ENCODE data around the gene ZFP57.
A peak's percentile ranks its signal among the peaks of the same experiment; 100 is the strongest.

ZFP57 gene

GRCh38 chr6:29724937-29725869, 44.3 kb upstream of the ZFP57 start:
- no peaks in the 10 kb centered on the region for H3K36me3 ChIP-seq (ENCODE audit: control insufficient read depth, insufficient read depth, low read length)
- no peak overlapping the region for H2AFZ ChIP-seq
- peak overlapping the region; percentile 5 for H3K4me3 ChIP-seq (ENCODE audit: low read depth, low read length)
- no peaks in the 10 kb centered on the region for H3K9me3 ChIP-seq (ENCODE audit: control insufficient read depth, low read length)
- H3K9ac ChIP-seq: no peak overlapping the region
- TF ChIP-seq, protein P1, sequence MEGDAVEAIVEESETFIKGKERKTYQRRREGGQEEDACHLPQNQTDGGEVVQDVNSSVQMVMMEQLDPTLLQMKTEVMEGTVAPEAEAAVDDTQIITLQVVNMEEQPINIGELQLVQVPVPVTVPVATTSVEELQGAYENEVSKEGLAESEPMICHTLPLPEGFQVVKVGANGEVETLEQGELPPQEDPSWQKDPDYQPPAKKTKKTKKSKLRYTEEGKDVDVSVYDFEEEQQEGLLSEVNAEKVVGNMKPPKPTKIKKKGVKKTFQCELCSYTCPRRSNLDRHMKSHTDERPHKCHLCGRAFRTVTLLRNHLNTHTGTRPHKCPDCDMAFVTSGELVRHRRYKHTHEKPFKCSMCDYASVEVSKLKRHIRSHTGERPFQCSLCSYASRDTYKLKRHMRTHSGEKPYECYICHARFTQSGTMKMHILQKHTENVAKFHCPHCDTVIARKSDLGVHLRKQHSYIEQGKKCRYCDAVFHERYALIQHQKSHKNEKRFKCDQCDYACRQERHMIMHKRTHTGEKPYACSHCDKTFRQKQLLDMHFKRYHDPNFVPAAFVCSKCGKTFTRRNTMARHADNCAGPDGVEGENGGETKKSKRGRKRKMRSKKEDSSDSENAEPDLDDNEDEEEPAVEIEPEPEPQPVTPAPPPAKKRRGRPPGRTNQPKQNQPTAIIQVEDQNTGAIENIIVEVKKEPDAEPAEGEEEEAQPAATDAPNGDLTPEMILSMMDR (IDR thresholded peaks at IDR 0.05): no peak
- H3K4me1 ChIP-seq: peaks cover 2% of the 10 kb centered on the region
- no peaks in the 10 kb centered on the region for H3K27me3 ChIP-seq (ENCODE audit: control insufficient read depth, insufficient read depth, low read length)
- H3K27ac ChIP-seq: no peak overlapping the region
- H3K4me2 ChIP-seq (ENCODE audit: low read length): peak overlapping the region; percentile 13
- H3K79me2 ChIP-seq: no peaks in the 10 kb centered on the region

DNA sequence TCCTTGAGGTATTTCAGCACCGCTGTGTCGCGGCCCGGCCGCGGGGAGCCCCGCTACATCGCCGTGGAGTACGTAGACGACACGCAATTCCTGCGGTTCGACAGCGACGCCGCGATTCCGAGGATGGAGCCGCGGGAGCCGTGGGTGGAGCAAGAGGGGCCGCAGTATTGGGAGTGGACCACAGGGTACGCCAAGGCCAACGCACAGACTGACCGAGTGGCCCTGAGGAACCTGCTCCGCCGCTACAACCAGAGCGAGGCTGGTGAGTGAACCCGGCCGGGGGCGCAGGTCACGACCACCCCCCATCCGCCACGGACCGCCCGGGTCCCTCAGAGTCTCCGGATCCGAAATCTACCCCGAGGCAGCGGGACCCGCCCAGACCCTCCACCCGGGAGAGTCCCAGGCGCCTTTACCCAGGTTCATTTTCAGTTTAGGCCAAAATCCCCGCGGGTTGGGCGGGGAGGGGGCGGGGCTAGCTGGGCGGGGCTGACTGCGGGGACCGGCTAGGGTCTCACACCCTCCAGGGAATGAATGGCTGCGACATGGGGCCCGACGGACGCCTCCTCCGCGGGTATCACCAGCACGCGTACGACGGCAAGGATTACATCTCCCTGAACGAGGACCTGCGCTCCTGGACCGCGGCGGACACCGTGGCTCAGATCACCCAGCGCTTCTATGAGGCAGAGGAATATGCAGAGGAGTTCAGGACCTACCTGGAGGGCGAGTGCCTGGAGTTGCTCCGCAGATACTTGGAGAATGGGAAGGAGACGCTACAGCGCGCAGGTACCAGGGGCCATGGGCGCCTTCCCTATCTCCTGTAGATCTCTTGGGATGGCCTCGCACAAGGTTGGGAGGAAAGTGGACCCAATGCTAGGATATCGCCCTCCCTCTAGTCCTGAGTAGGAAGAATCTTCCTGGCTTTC, 43.0 kb upstream of the ZFP57 start:
- Histone ChIP-seq H3K4me1 (peaks cover 2% of the 10 kb centered on the region), H3K4me2 (ENCODE audit: low read length) (peak overlapping the region; percentile 96), H3K9me3 (ENCODE audit: control insufficient read depth, low read length) (no peaks in the 10 kb centered on the region), H2AFZ (peak overlapping the region; percentile 100), H3K27me3 (ENCODE audit: control insufficient read depth, insufficient read depth, low read length) (no peaks in the 10 kb centered on the region), H3K36me3 (ENCODE audit: control insufficient read depth, insufficient read depth, low read length) (no peaks in the 10 kb centered on the region), H3K9ac (peak overlapping the region; percentile 17), H3K27ac (peak overlapping the region; percentile 80), H3K4me3 (ENCODE audit: low read depth, low read length) (peak overlapping the region; percentile 99), H3K79me2 (no peaks in the 10 kb centered on the region)
- TF ChIP-seq, protein P1 (IDR thresholded peaks at IDR 0.05): no peak

DNA sequence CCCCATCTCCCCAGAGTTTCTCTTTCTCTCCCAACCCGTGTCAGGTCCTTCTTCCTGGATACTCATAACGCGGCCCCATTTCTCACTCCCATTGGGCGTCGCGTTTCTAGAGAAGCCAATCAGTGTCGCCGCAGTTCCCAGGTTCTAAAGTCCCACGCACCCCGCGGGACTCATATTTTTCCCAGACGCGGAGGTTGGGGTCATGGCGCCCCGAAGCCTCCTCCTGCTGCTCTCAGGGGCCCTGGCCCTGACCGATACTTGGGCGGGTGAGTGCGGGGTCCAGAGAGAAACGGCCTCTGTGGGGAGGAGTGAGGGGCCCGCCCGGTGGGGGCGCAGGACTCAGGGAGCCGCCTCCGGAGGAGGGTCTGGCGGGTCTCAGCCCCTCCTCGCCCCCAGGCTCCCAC, 42.3 kb upstream of the ZFP57 start, which contains the start of gene HLA-F:
Gene HLA-F, plus strand, starts transcription at position 173 of the 404 bp plus-strand sequence. Its CDS starts 30 bp downstream, at position 203.
- H3K79me2 ChIP-seq: no peaks in the 10 kb centered on the region
- H3K4me3 ChIP-seq (ENCODE audit: low read depth, low read length): peak within 1 kb of the TSS; percentile 99
- H3K36me3 ChIP-seq (ENCODE audit: control insufficient read depth, insufficient read depth, low read length): no peaks in the 10 kb centered on the region
- peak within 1 kb of the TSS; percentile 96 for H3K4me2 ChIP-seq (ENCODE audit: low read length)
- no peaks in the 10 kb centered on the region for H3K27me3 ChIP-seq (ENCODE audit: control insufficient read depth, insufficient read depth, low read length)
- no peaks in the 10 kb centered on the region for H3K9me3 ChIP-seq (ENCODE audit: control insufficient read depth, low read length)
- H3K9ac ChIP-seq: peak within 1 kb of the TSS; percentile 17
- H3K4me1 ChIP-seq: peaks cover 2% of the 10 kb centered on the region
- H3K27ac ChIP-seq: peak within 1 kb of the TSS; percentile 80
- peak within 1 kb of the TSS; percentile 100 for H2AFZ ChIP-seq
- TF ChIP-seq, protein P1 (IDR thresholded peaks at IDR 0.05): no peak

- no peaks in the 10 kb centered on the region for H3K79me2 ChIP-seq
- TF ChIP-seq, protein P1 (IDR thresholded peaks at IDR 0.05): no peak
- H3K9me3 ChIP-seq (ENCODE audit: control insufficient read depth, low read length): no peaks in the 10 kb centered on the region
- no peak overlapping the region for H3K27ac ChIP-seq
- H3K4me1 ChIP-seq: peaks cover 2% of the 10 kb centered on the region
- H3K9ac ChIP-seq: no peak overlapping the region
- H2AFZ ChIP-seq: no peak overlapping the region
- no peaks in the 10 kb centered on the region for H3K27me3 ChIP-seq (ENCODE audit: control insufficient read depth, insufficient read depth, low read length)
- no peaks in the 10 kb centered on the region for H3K36me3 ChIP-seq (ENCODE audit: control insufficient read depth, insufficient read depth, low read length)
- H3K4me3 ChIP-seq (ENCODE audit: low read depth, low read length): no peak overlapping the region
- no peak overlapping the region for H3K4me2 ChIP-seq (ENCODE audit: low read length)
Measured at GRCh38 chr6:29720863-29721262, 39.9 kb upstream of the ZFP57 start.
